Left kidney (tissue), 2 donors: Measurements from ENCODE around the gene DAPP1. TPM values are rescaled to one million over a fixed set of nuclear protein-coding genes. Genes with fewer than 3 reads are reported as not detected.
A peak's percentile ranks its signal among the peaks of the same experiment; 100 is the strongest.

Source experiments
- DNase-seq: peaks from one replicate; pipeline ENCODE4 v3.0.0-alpha.2; 2013
- polyA plus RNA-seq: library from polyadenylated mRNA; unstranded; fragments of 120-200 nt; gene quantifications from one replicate; pipeline ENCODE4 v1.2.1, GENCODE V29; 2013; ENCODE audit not compliant: insufficient read length

The DAPP1 gene
- polyA plus RNA-seq, 1 donor, result 1.1 TPM

DNA sequence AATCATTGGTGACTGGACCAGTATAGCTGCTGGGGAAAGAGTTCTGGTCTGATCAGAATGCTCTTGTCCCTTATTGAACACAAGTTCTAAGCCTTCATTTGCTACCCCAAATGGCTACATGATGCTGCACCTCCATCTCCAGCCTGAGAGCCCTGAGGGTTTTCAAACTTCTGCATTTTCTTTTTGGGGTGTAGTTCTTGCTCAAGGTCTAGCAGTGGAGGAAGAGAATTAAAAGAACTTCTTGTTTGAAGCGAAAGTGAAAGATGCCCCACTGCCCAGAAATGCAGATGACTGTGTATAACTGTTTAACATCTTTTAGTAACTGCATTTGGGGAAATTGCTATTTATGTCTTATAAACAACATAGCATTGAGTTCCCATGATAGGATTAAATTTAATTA, 39.1 kb downstream of the DAPP1 start:
- DNase-seq, result no peak

- DNase-seq, result no peak
Measured at GRCh38 chr4:99856166-99856565, 39.5 kb downstream of the DAPP1 start.

GRCh38 chr4:99857307-99857706, 40.7 kb downstream of the DAPP1 start:
- DNase-seq, result no peak

DNA sequence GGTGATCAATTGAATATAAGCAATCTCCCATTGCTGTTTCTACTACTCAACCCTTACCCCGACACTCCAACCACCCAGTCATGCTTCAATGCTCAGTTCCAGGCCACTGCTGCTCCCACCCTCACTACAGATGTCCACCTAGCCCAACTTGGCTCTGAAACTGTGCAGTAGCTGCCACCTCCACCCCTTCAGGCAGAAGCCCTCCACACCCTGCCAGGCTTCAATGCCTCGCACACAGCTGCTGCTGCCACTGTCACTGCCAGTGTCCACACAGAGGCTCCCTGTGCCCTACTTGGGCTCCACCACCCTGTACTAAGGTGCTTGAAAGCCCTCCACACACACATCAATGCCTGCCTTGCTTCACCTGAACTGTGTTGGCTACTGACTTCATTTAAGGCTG, 43.0 kb downstream of the DAPP1 start:
- DNase-seq, result no peak

- no peak for DNase-seq
Measured at GRCh38 chr4:99860521-99860920, 43.9 kb downstream of the DAPP1 start.

DNA sequence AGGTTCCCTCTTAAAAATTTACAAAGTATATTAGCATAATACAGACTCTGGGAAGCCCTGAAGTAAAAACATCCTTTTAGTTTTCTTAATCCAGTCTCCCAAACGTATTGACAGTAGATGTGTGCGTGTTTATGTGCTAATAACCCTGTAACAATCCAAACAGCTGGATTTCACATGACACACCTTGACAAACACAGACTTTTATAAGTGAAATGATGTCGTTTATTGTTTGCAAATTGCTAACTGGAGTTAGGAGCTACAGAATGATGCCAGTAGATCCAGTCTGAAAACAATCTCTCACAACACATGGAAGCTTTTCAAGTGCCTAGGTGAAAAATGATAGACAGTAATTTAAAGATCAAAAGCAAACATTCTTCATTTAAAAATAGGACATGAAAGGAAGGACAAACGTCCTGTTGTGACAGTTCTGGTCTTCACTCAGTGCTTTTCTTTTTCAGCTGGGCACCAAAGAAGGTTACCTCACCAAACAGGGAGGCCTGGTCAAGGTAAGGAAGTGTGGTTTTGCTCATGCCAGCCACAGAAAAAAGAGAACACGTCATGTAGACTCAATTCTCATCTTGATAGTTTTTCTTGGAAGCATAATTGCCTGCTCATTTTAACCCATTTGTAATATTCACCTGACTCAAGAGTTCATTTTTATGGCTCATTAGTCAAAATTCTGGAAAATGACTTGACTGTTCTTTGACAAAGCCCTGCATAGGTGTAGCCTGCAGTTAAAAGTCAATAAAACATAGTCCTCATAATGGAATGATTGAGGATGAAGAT, 44.7 kb downstream of the DAPP1 start:
- no peak for DNase-seq

- DNase-seq, result no peak
Measured at GRCh38 chr4:99863804-99864203, 47.2 kb downstream of the DAPP1 start.

- DNase-seq, result no peak
Measured at GRCh38 chr4:99868126-99868596, 51.5 kb downstream of the DAPP1 start.

DNA sequence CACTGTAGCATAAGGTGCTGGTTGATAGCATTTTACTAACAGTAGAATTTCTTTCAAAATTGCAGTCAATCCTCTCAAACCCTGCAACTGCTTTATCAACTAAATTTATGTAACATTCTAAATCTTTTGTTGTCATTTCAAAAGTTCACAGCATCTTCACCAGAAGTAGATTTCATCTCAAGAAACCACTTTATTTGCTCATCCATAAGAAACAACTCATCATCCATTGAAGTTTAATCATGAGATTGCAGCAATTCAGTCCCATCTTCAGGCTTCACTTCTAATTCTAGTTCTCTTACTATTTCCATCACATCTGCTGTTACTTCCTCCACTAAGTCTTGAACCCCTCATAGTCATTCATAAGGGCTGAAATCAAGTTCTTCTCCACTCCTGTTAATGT, 55.9 kb downstream of the DAPP1 start:
- no peak for DNase-seq

DNA sequence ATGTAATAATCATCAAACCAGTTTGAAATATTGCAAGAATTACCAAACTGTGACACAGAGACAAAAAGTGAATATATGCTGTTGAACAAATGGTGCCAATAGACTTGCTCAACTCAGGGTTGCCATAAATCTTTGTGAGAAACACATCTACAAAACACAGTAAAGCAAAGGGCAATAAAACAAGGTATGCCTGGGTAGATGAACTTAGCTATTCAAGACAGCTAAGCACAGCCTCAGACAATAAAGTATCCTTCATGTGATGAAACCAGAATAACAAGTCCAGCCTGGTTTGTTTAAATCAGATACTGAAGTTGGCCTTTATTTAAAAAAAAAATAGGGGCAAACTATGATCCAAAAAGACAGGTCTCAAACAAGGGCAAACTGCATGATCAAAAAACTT, 58.4 kb downstream of the DAPP1 start:
- no peak for DNase-seq

GRCh38 chr4:99876946-99877345, 60.3 kb downstream of the DAPP1 start:
- DNase-seq, result no peak

GRCh38 chr4:99878604-99879003, 62.0 kb downstream of the DAPP1 start:
- no peak for DNase-seq

DNA sequence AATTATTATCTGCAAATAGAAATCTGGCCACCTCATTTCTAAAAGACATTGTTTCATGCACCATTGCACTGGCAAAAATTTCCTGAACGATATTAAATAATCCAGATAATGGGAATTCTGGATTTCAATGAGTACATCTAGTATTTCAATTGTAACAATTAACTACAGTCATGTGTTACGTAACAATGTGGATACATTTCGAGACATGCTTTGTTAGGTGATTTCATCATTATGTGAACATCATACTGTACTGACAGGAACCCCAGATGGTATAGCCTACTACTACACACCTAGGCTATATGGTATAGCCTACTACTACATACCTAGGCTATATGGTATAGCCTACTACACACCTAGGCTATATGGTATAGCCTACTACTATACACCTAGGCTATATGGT, 62.8 kb downstream of the DAPP1 start:
- DNase-seq, result no peak

GRCh38 chr4:99885063-99885664, 68.5 kb downstream of the DAPP1 start:
- peak; percentile 25 for DNase-seq

GRCh38 chr4:99885687-99886086, 69.1 kb downstream of the DAPP1 start:
- no peak for DNase-seq

DNA sequence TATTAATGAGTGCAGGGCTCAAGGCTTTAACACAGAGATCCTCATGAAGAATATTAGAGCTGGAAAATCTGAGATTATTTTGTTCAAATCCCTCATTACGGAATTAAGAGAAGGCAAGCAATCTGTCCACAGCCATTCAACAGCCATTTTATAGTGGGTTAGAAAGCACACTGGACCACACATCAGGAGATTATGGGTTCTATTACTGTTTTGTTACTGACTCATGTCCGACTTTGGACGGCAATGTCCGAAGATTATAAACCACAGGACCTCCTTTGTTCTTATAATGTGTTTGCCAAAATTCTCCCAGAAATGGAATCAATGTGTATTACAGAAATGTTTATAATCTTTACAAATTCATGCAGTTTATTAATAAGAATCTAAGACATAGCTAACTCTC, 69.5 kb downstream of the DAPP1 start:
- no peak for DNase-seq

- DNase-seq, result no peak
Measured at GRCh38 chr4:99887837-99888236, 71.2 kb downstream of the DAPP1 start.

DNA sequence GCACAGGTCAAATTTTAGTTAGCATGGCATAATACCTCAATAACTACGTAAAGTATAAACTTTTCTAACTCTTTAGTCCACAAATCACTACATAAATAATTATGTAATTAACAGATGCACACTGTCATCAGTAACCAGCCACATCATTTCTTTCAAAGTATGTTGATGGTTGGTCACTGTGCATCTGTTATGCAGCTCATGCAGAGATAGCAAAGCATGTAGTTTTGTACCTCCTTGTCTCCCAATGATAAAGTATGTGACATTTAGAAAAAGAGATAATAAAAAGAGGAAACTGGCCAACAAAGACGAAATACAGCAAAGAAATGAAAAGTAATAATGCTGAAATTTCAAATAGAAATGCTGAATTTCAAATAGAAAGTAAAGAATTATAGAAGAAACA, 74.7 kb downstream of the DAPP1 start:
- DNase-seq, result no peak

DNA sequence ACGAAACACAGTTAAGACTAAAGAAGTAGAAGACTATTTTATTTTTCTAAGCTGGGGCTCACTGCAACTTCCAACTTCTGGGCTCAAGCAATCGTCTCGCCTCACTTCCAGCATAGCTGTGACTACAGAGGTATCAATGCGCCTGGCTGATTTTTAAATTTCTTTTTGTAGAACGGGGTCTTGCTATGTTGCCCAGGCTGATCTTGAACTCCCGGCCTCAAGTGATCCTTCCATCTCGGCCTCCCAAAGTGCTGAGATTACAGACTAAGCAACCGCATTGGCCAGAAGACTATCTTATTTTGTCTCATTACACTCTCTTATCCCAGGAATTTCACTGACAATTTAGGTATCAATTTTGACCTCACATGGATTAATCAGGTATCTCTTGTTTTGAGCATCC, 76.4 kb downstream of the DAPP1 start:
- DNase-seq, result no peak

DNA sequence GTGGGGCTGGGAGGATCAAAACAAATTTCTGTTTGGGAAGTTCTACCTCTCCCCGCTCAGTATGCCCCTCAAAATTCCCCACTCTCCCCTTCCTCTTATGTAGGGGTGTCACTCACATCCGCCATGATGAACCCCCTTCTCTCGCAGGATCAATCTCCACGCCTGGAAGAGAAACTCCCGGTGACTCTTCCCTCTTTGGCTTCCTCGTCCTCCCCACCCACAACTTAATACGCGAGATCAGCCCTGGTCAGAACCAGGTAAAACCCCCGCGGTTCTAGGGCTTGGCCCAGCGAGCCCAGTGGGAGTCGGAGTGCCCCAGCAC, 77.2 kb downstream of the DAPP1 start:
- no peak for DNase-seq

DNA sequence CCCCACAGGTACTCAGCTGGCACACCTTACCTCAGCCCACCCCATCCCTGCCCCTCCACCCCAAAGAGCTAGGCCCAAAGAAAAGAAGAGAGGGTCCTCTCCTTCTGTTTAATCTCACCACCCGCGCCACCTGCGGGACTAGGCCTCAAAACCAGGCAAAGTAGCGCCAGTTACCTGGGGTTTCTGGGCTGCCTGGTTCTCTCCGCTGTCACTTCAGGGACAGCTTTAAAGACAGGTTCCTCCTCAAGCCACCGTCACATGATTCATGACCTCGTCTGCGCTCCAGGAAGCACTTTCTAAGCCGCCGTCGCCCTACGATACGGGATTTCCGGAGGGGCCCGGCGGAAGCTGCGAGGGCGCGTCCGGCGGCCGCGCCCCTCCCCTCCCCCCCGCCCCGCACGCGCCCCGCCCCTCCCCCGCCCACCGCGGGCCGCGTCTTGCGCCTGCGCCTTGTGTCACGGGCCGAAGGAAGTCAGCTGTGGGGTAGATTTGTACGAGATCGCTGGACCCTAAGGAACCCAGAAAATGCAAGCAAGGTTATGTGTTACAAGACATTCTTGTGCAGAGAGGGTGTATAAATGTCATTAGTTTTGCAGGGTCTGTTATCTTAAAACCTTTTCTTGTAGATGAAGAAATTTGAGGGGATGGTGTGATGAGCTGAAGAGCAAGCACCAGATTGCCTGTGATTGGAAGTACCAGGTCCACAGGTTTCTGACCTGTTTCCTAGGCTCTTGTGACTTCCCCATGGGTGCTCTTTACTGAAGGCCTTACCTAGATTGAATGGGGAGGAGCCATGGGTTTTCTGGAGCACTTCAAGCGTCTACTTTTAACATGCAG, 77.8 kb downstream of the DAPP1 start, which contains the start of gene LAMTOR3:
Gene LAMTOR3, minus strand, starts transcription at position 267 of the 837 bp plus-strand sequence. CDS start 464 bp downstream, outside the sequence.
- DNase-seq, result peak; percentile 86

- DNase-seq, result no peak
Measured at GRCh38 chr4:99894998-99895397, 78.4 kb downstream of the DAPP1 start.

GRCh38 chr4:99915449-99915848, 98.8 kb downstream of the DAPP1 start:
- DNase-seq, result no peak
